Measurements from ENCODE around the gene KCTD21.

The KCTD21 gene

GRCh38 chr11:78200553-78200952, 12.1 kb upstream of the KCTD21 start:
- no peak for TF ChIP-seq TAF1 (IDR thresholded peaks at IDR 0.05; ENCODE audit: borderline replicate concordance, insufficient read depth, low read length)
- no peak for TF ChIP-seq SIN3A (IDR thresholded peaks at IDR 0.05; ENCODE audit: borderline replicate concordance, insufficient read depth, low read length)

- no peak for TF ChIP-seq REST (IDR thresholded peaks at IDR 0.05; ENCODE audit: insufficient read depth in 1 of 2, low read depth in 2 of 2, low read length in 2 of 2)
- no peak for TF ChIP-seq FOXP2 (optimal IDR thresholded peaks at IDR 0.05; ENCODE audit: borderline replicate concordance, extremely low read depth, extremely low read length, insufficient read depth)
- TF ChIP-seq SIN3A (IDR thresholded peaks at IDR 0.05; ENCODE audit: borderline replicate concordance, insufficient read depth, low read length), result no peak
- TF ChIP-seq TAF1 (IDR thresholded peaks at IDR 0.05; ENCODE audit: borderline replicate concordance, insufficient read depth, low read length), result no peak
- TF ChIP-seq POLR2AphosphoS5 (IDR thresholded peaks at IDR 0.05; ENCODE audit: low read depth, low read length), result no peak
These were observed 11.6 kb upstream of the KCTD21 start for GRCh38 chr11:78200061-78200460.

GRCh38 chr11:78199653-78200015, 11.2 kb upstream of the KCTD21 start:
- no peak for TF ChIP-seq FOXP2 (optimal IDR thresholded peaks at IDR 0.05; ENCODE audit: borderline replicate concordance, extremely low read depth, extremely low read length, insufficient read depth)
- TF ChIP-seq REST (IDR thresholded peaks at IDR 0.05; ENCODE audit: insufficient read depth in 1 of 2, low read depth in 2 of 2, low read length in 2 of 2), result no peak
- TF ChIP-seq TAF1 (IDR thresholded peaks at IDR 0.05; ENCODE audit: borderline replicate concordance, insufficient read depth, low read length), result no peak
- no peak for TF ChIP-seq SIN3A (IDR thresholded peaks at IDR 0.05; ENCODE audit: borderline replicate concordance, insufficient read depth, low read length)
- no peak for TF ChIP-seq POLR2AphosphoS5 (IDR thresholded peaks at IDR 0.05; ENCODE audit: low read depth, low read length)

- no peak for TF ChIP-seq REST (IDR thresholded peaks at IDR 0.05; ENCODE audit: insufficient read depth in 1 of 2, low read depth in 2 of 2, low read length in 2 of 2)
- no peak for TF ChIP-seq TAF1 (IDR thresholded peaks at IDR 0.05; ENCODE audit: borderline replicate concordance, insufficient read depth, low read length)
- no peak for TF ChIP-seq FOXP2 (optimal IDR thresholded peaks at IDR 0.05; ENCODE audit: borderline replicate concordance, extremely low read depth, extremely low read length, insufficient read depth)
- no peak for TF ChIP-seq POLR2AphosphoS5 (IDR thresholded peaks at IDR 0.05; ENCODE audit: low read depth, low read length)
- no peak for TF ChIP-seq SIN3A (IDR thresholded peaks at IDR 0.05; ENCODE audit: borderline replicate concordance, insufficient read depth, low read length)
These were observed 10.7 kb upstream of the KCTD21 start for GRCh38 chr11:78199015-78199652.

- TF ChIP-seq TAF1 (IDR thresholded peaks at IDR 0.05; ENCODE audit: borderline replicate concordance, insufficient read depth, low read length) (no peak), REST (IDR thresholded peaks at IDR 0.05; ENCODE audit: insufficient read depth in 1 of 2, low read depth in 2 of 2, low read length in 2 of 2) (no peak), SIN3A (IDR thresholded peaks at IDR 0.05; ENCODE audit: borderline replicate concordance, insufficient read depth, low read length) (no peak), POLR2AphosphoS5 (IDR thresholded peaks at IDR 0.05; ENCODE audit: low read depth, low read length) (no peak), FOXP2 (optimal IDR thresholded peaks at IDR 0.05; ENCODE audit: borderline replicate concordance, extremely low read depth, extremely low read length, insufficient read depth) (no peak)
These were observed 9.4 kb upstream of the KCTD21 start for GRCh38 chr11:78197816-78198215.
